Esophagus muscularis mucosa (tissue), 4 donors: Measurements from ENCODE around the gene TCTN1. TPM values are rescaled to one million over a fixed set of nuclear protein-coding genes. Genes with fewer than 3 reads are reported as not detected.
"Not testable (repeated sequence)": the region's sequence is repeated elsewhere in the genome, so short reads cannot be mapped to it uniquely, and the experiment has no call there.

Experiments
- DNase-seq: peaks from one replicate; pipeline ENCODE4 v3.0.0-alpha.2; 2017; ENCODE audit errors: extremely low spot score
- H3K27ac ChIP-seq, 4 donors: fragments of 200-600 bp; sonication (generic); replicated peaks in 1 of 4; 1 replicate in 3 of 4; 2 replicates in 1 of 4; pipeline ENCODE4 v1.5.1; 2016 to 2019; ENCODE audit warnings: mild to moderate bottlenecking in 1 of 4
- H3K27me3 ChIP-seq, 4 donors: fragments of 200-600 bp; sonication (generic); one replicate each; pipeline versions ENCODE4 v1.5.1 to v1.6.0; 2016 to 2019
- H3K36me3 ChIP-seq, 4 donors: fragments of 200-600 bp; sonication (generic); one replicate each; pipeline ENCODE4 v1.5.1; 2016 to 2019
- H3K4me1 ChIP-seq, 4 donors: fragments of 200-600 bp; sonication (generic); one replicate each; pipeline ENCODE4 v1.5.1; 2016 to 2019
- H3K4me3 ChIP-seq, 4 donors: fragments of 200-600 bp; sonication (generic); 1 replicate in 2 of 4; 2 replicates in 2 of 4; pipeline ENCODE4 v1.5.1; 2016 to 2019; ENCODE audit warnings: mild to moderate bottlenecking in 4 of 4, moderate library complexity in 1 of 4
- H3K9me3 ChIP-seq, 4 donors: fragments of 200-600 bp; sonication (generic); 1 replicate in 3 of 4; 2 replicates in 1 of 4; pipeline ENCODE4 v1.5.1; 2016 to 2019
- CTCF ChIP-seq, 3 experiments: fragments of 200-600 bp in 2 of 3; fragments of 450-650 bp in 1 of 3; sonication (generic) in 2 of 3; IDR thresholded peaks; one replicate each; pipeline ENCODE4 v1.5.1; 2017 to 2019; ENCODE audit warnings: antibody characterized with exemption in 3 of 3, mild to moderate bottlenecking in 2 of 3, moderate library complexity in 1 of 3
- EP300 ChIP-seq: sonication (generic); formaldehyde crosslinking; IDR thresholded peaks from one replicate; pipeline ENCODE4 v1.6.1; 2017; ENCODE audit warnings: antibody characterized with exemption
- POLR2A ChIP-seq: fragments of 450-650 bp; IDR thresholded peaks from one replicate; pipeline ENCODE4 v1.6.1; 2017; ENCODE audit warnings: antibody characterized with exemption, moderate library complexity, mild to moderate bottlenecking, low read depth
- POLR2AphosphoS5 ChIP-seq, 2 donors: sonication (generic); formaldehyde crosslinking; IDR thresholded peaks; one replicate each; pipeline ENCODE4 v1.6.1; 2017; ENCODE audit warnings: antibody characterized with exemption in 2 of 2
- WGBS: methylation state at CpG from one replicate; pipeline ENCODE4 v1.1.5; 2018; 5-methylcytosine and 5-hydroxymethylcytosine counted together
- intact Hi-C: fragments of 100-400 bp; cut with DNase I; formaldehyde crosslinking; loops from one replicate; pipeline ENCODE4 v1.15.1; 2023
- total RNA-seq, 4 donors: library from RNA; depleted of rRNA; stranded (reverse); fragments of >200 nt; gene quantifications; one replicate each; pipeline versions ENCODE4 v1.1.0 to v1.2.1, GENCODE V29; 2016

TCTN1 gene
- total RNA-seq, 4 donors from 2014 or later: 17.4 to 26.2 (median 21.4) TPM

- no peaks in the 10 kb centered on the region for H3K36me3 ChIP-seq
Observed at GRCh38 chr12:110590059-110590458, 23.9 kb upstream of the TCTN1 start.

GRCh38 chr12:110590806-110591326 is 23.1 kb upstream of the TCTN1 start:
- Histone ChIP-seq H3K4me1 (peaks cover 12 to 30% (median 26%) of the 10 kb centered on the region in 4 donors), H3K9me3 (no peaks in the 10 kb centered on the region), H3K4me3 (no peak overlapping the region), H3K27ac (peak overlapping the region; percentile 58 to 71 (median 70)), H3K27me3 (no peaks in the 10 kb centered on the region), H3K36me3 (no peaks in the 10 kb centered on the region)
- TF ChIP-seq POLR2AphosphoS5 (IDR thresholded peaks at IDR 0.05): peak in 1 of 2 donors; percentile 23
- no peak for TF ChIP-seq EP300
- 24% methylated on average over 3 of the region's 3 CpGs for WGBS
- no peak for DNase-seq
- intact Hi-C loops: no loop called here

More at GRCh38 chr12:110590059-110590458, 23.9 kb upstream of the TCTN1 start:
- no peak for DNase-seq
- no peaks in the 10 kb centered on the region for H3K9me3 ChIP-seq
- H3K4me3 ChIP-seq: no peak overlapping the region
- H3K4me1 ChIP-seq: peaks cover 20 to 38% (median 34%) of the 10 kb centered on the region in 4 donors
- peak overlapping the region; percentile 58 to 71 (median 70) for H3K27ac ChIP-seq
- TF ChIP-seq POLR2A (no peak), EP300 (no peak), POLR2AphosphoS5 (IDR thresholded peaks at IDR 0.05) (no peak), CTCF (IDR thresholded peaks at IDR 0.05) (no peak)
- WGBS: 87% methylated on average over 1 of the region's 1 CpG
- intact Hi-C loops: no loop called here
- no peaks in the 10 kb centered on the region for H3K27me3 ChIP-seq

GRCh38 chr12:110591451-110592051 is 22.4 kb upstream of the TCTN1 start:
- 87% methylated on average over 7 of the region's 7 CpGs for WGBS
- no peak for DNase-seq
- Histone ChIP-seq H3K27ac (peak overlapping the region; percentile 58 to 71 (median 70)), H3K36me3 (no peaks in the 10 kb centered on the region), H3K27me3 (no peaks in the 10 kb centered on the region), H3K9me3 (no peaks in the 10 kb centered on the region), H3K4me1 (peaks cover 10 to 23% (median 20%) of the 10 kb centered on the region in 4 donors), H3K4me3 (no peak overlapping the region)
- TF ChIP-seq EP300: no peak
- no peak for TF ChIP-seq CTCF (IDR thresholded peaks at IDR 0.05)
- intact Hi-C loops: no loop called here

GRCh38 chr12:110592078-110592477 is 21.9 kb upstream of the TCTN1 start:
- Histone ChIP-seq H3K27ac (no peak overlapping the region), H3K27me3 (no peaks in the 10 kb centered on the region), H3K36me3 (no peaks in the 10 kb centered on the region), H3K9me3 (no peaks in the 10 kb centered on the region), H3K4me3 (no peak overlapping the region), H3K4me1 (peaks cover 10 to 21% (median 17%) of the 10 kb centered on the region in 4 donors)
- 92% methylated on average over 5 of the region's 5 CpGs for WGBS
- intact Hi-C loops: no loop called here
- DNase-seq: no peak
- TF ChIP-seq CTCF (IDR thresholded peaks at IDR 0.05) (no peak), EP300 (no peak), POLR2A (no peak), POLR2AphosphoS5 (IDR thresholded peaks at IDR 0.05) (no peak)

- WGBS: 91% methylated on average over 4 of the region's 4 CpGs
- H3K36me3 ChIP-seq, H3K4me3 ChIP-seq, H3K9me3 ChIP-seq, DNase-seq, intact Hi-C loops, H3K27ac ChIP-seq, H3K27me3 ChIP-seq: not testable (repeated sequence)
- H3K4me1 ChIP-seq: peaks cover 10 to 21% (median 17%) of the 10 kb centered on the region in 4 donors
Observed at GRCh38 chr12:110592919-110593318, 21.0 kb upstream of the TCTN1 start.

GRCh38 chr12:110597885-110598284 is 16.0 kb upstream of the TCTN1 start:
- Histone ChIP-seq H3K9me3 (no peaks in the 10 kb centered on the region), H3K27ac (no peak overlapping the region), H3K27me3 (no peaks in the 10 kb centered on the region), H3K4me3 (no peak overlapping the region), H3K4me1 (peaks cover 5 to 17% (median 7%) of the 10 kb centered on the region in 4 donors), H3K36me3 (no peaks in the 10 kb centered on the region)
- no peak for DNase-seq
- TF ChIP-seq CTCF (IDR thresholded peaks at IDR 0.05): no peak
- TF ChIP-seq POLR2A: no peak
- no peak for TF ChIP-seq POLR2AphosphoS5 (IDR thresholded peaks at IDR 0.05)
- TF ChIP-seq EP300: no peak
- WGBS: 67% methylated on average over 1 of the region's 1 CpG
- intact Hi-C loops: no loop called here
